ENCODE measurements around the gene AKAP13.

AKAP13 gene

GRCh38 chr15:85464471-85464870, 84.1 kb downstream of the AKAP13 start:
- no peaks in the 10 kb centered on the region for H3K27me3 ChIP-seq
- H4K20me1 ChIP-seq: peaks cover 49% of the 10 kb centered on the region; the same call in 1 of the 2 replicates
- H3K27ac ChIP-seq: no peak overlapping the region
- no peak for TF ChIP-seq Cebpa-rat (IDR thresholded peaks at IDR 0.05)
- H3K4me3 ChIP-seq: no peak overlapping the region
- peaks cover 15% of the 10 kb centered on the region for H3K4me1 ChIP-seq
- H3K9ac ChIP-seq: no peak overlapping the region
- peaks cover 7% of the 10 kb centered on the region for H3K9me3 ChIP-seq
- H3K4me2 ChIP-seq: no peak overlapping the region
- H3K36me3 ChIP-seq: peaks cover 5% of the 10 kb centered on the region; the same call in 1 of the 2 replicates

- no peak for TF ChIP-seq Cebpa-rat (IDR thresholded peaks at IDR 0.05)
- no peak overlapping the region for H3K4me2 ChIP-seq
- H3K27me3 ChIP-seq: no peaks in the 10 kb centered on the region
- peaks cover 88% of the 10 kb centered on the region for H4K20me1 ChIP-seq
- no peaks in the 10 kb centered on the region for H3K9me3 ChIP-seq
- H3K4me3 ChIP-seq: no peak overlapping the region
- no peak overlapping the region for H3K9ac ChIP-seq
- H3K4me1 ChIP-seq: peaks cover 43% of the 10 kb centered on the region
- no peaks in the 10 kb centered on the region for H3K36me3 ChIP-seq
- no peak overlapping the region for H3K27ac ChIP-seq
These were observed 90.3 kb downstream of the AKAP13 start for GRCh38 chr15:85470563-85471271.

GRCh38 chr15:85472349-85472748, 91.9 kb downstream of the AKAP13 start:
- Histone ChIP-seq H3K4me1 (peaks cover 49% of the 10 kb centered on the region), H3K27me3 (no peaks in the 10 kb centered on the region), H3K27ac (no peak overlapping the region), H3K4me3 (no peak overlapping the region), H3K9ac (no peak overlapping the region), H4K20me1 (peaks cover 97% of the 10 kb centered on the region), H3K36me3 (no peaks in the 10 kb centered on the region), H3K9me3 (no peaks in the 10 kb centered on the region), H3K4me2 (no peak overlapping the region)
- no peak for TF ChIP-seq Cebpa-rat (IDR thresholded peaks at IDR 0.05)

GRCh38 chr15:85473455-85473854, 93.1 kb downstream of the AKAP13 start:
- no peak overlapping the region for H3K4me3 ChIP-seq
- no peak overlapping the region for H3K9ac ChIP-seq
- no peak overlapping the region for H3K27ac ChIP-seq
- no peaks in the 10 kb centered on the region for H3K36me3 ChIP-seq
- H3K27me3 ChIP-seq: no peaks in the 10 kb centered on the region
- peak overlapping the region; percentile 76; the same call in 1 of the 2 replicates for H3K4me2 ChIP-seq
- H3K4me1 ChIP-seq: peaks cover 49% of the 10 kb centered on the region
- no peaks in the 10 kb centered on the region for H3K9me3 ChIP-seq
- TF ChIP-seq Cebpa-rat (IDR thresholded peaks at IDR 0.05): no peak
- peaks cover 97% of the 10 kb centered on the region for H4K20me1 ChIP-seq

- Histone ChIP-seq H3K36me3 (no peaks in the 10 kb centered on the region), H3K27me3 (no peaks in the 10 kb centered on the region), H3K4me1 (peaks cover 53% of the 10 kb centered on the region), H4K20me1 (peaks cover 97% of the 10 kb centered on the region), H3K4me2 (peak overlapping the region; percentile 76), H3K9ac (no peak overlapping the region), H3K27ac (no peak overlapping the region), H3K4me3 (no peak overlapping the region), H3K9me3 (no peaks in the 10 kb centered on the region)
- no peak for TF ChIP-seq Cebpa-rat (IDR thresholded peaks at IDR 0.05)
These were observed 94.4 kb downstream of the AKAP13 start for GRCh38 chr15:85474700-85475316.

GRCh38 chr15:85475317-85475701, 94.9 kb downstream of the AKAP13 start:
- H3K9me3 ChIP-seq: no peaks in the 10 kb centered on the region
- no peak overlapping the region for H3K27ac ChIP-seq
- no peak overlapping the region for H3K9ac ChIP-seq
- no peak overlapping the region for H3K4me3 ChIP-seq
- peaks cover 97% of the 10 kb centered on the region for H4K20me1 ChIP-seq
- H3K4me1 ChIP-seq: peaks cover 49% of the 10 kb centered on the region
- H3K36me3 ChIP-seq: no peaks in the 10 kb centered on the region
- no peak for TF ChIP-seq Cebpa-rat (IDR thresholded peaks at IDR 0.05)
- peak overlapping the region; percentile 76 for H3K4me2 ChIP-seq
- no peaks in the 10 kb centered on the region for H3K27me3 ChIP-seq

- Histone ChIP-seq H3K36me3 (no peaks in the 10 kb centered on the region), H3K4me2 (peak overlapping the region; percentile 76), H3K9me3 (no peaks in the 10 kb centered on the region), H3K27ac (no peak overlapping the region), H3K4me3 (no peak overlapping the region), H4K20me1 (peaks cover 97% of the 10 kb centered on the region), H3K27me3 (no peaks in the 10 kb centered on the region), H3K9ac (no peak overlapping the region), H3K4me1 (peaks cover 49% of the 10 kb centered on the region)
- TF ChIP-seq Cebpa-rat (IDR thresholded peaks at IDR 0.05): no peak
These were observed 95.3 kb downstream of the AKAP13 start for GRCh38 chr15:85475711-85476110.

GRCh38 chr15:85477061-85477460, 96.7 kb downstream of the AKAP13 start:
- H3K27ac ChIP-seq: no peak overlapping the region
- no peak overlapping the region for H3K9ac ChIP-seq
- no peak overlapping the region for H3K4me3 ChIP-seq
- H3K4me1 ChIP-seq: peaks cover 58% of the 10 kb centered on the region
- peaks cover 100% of the 10 kb centered on the region for H4K20me1 ChIP-seq
- H3K36me3 ChIP-seq: no peaks in the 10 kb centered on the region
- no peak for TF ChIP-seq Cebpa-rat (IDR thresholded peaks at IDR 0.05)
- no peak overlapping the region for H3K4me2 ChIP-seq
- H3K27me3 ChIP-seq: no peaks in the 10 kb centered on the region
- no peaks in the 10 kb centered on the region for H3K9me3 ChIP-seq

- no peak for TF ChIP-seq Cebpa-rat (IDR thresholded peaks at IDR 0.05)
- no peak overlapping the region for H3K9ac ChIP-seq
- H3K9me3 ChIP-seq: no peaks in the 10 kb centered on the region
- no peak overlapping the region for H3K4me2 ChIP-seq
- no peak overlapping the region for H3K27ac ChIP-seq
- no peaks in the 10 kb centered on the region for H3K27me3 ChIP-seq
- H3K36me3 ChIP-seq: no peaks in the 10 kb centered on the region
- peaks cover 64% of the 10 kb centered on the region for H3K4me1 ChIP-seq
- peaks cover 100% of the 10 kb centered on the region for H4K20me1 ChIP-seq
- no peak overlapping the region for H3K4me3 ChIP-seq
These were observed 97.3 kb downstream of the AKAP13 start for GRCh38 chr15:85477730-85478129.

- Histone ChIP-seq H3K27ac (no peak overlapping the region), H3K4me1 (peaks cover 61% of the 10 kb centered on the region), H3K4me2 (no peak overlapping the region; the same call in 1 of the 2 replicates), H3K4me3 (no peak overlapping the region), H3K9me3 (no peaks in the 10 kb centered on the region), H3K9ac (no peak overlapping the region), H3K27me3 (no peaks in the 10 kb centered on the region), H3K36me3 (no peaks in the 10 kb centered on the region), H4K20me1 (peaks cover 100% of the 10 kb centered on the region)
- no peak for TF ChIP-seq Cebpa-rat (IDR thresholded peaks at IDR 0.05)
These were observed 98.8 kb downstream of the AKAP13 start for GRCh38 chr15:85479071-85479647.

Data from BLaER1 (cell line).